NT2/D1 (cell line): ENCODE data around the gene TGFB2.

ENCODE experiments used
- DNase-seq: peaks from one replicate; pipeline ENCODE4 v3.0.0-alpha.2; 2011; ENCODE audit warnings: low read depth, low spot score
- H3K27me3 ChIP-seq: 2 replicates; pipeline ENCODE4 v1.6.0; 2011; ENCODE audit warnings: mild to moderate bottlenecking; ENCODE audit not compliant: insufficient read length, insufficient read depth
- H3K36me3 ChIP-seq: 2 replicates; pipeline ENCODE4 v1.6.1; 2011; ENCODE audit warnings: mild to moderate bottlenecking, low read length, mixed read lengths; ENCODE audit not compliant: insufficient read depth, insufficient read length
- H3K4me1 ChIP-seq: 2 replicates; pipeline ENCODE4 v1.5.1; 2011; ENCODE audit not compliant: insufficient read depth, insufficient read length
- H3K4me3 ChIP-seq: 2 replicates; pipeline ENCODE4 v1.5.1; 2011; ENCODE audit warnings: low read depth; ENCODE audit not compliant: insufficient read length
- H3K9ac ChIP-seq: 2 replicates; pipeline ENCODE4 v1.6.0; 2011; ENCODE audit warnings: low read depth; ENCODE audit not compliant: insufficient read length
- H3K9me3 ChIP-seq: 2 replicates; pipeline ENCODE4 v1.5.1; 2011; ENCODE audit warnings: mild to moderate bottlenecking, low read length; ENCODE audit not compliant: insufficient read depth
- SUZ12 ChIP-seq: IDR thresholded peaks from 2 replicates; pipeline ENCODE4 v1.6.1; 2011; ENCODE audit not compliant: insufficient read length, insufficient read depth; ENCODE audit errors: extremely low read depth
- YY1 ChIP-seq: IDR thresholded peaks from 2 replicates; pipeline ENCODE4 v1.6.1; 2011; ENCODE audit not compliant: insufficient read length, insufficient read depth
- ZNF274 ChIP-seq: IDR thresholded peaks from 2 replicates; pipeline ENCODE4 v1.6.1; 2011; ENCODE audit warnings: mild to moderate bottlenecking, low read depth, low read length

The TGFB2 gene

DNA sequence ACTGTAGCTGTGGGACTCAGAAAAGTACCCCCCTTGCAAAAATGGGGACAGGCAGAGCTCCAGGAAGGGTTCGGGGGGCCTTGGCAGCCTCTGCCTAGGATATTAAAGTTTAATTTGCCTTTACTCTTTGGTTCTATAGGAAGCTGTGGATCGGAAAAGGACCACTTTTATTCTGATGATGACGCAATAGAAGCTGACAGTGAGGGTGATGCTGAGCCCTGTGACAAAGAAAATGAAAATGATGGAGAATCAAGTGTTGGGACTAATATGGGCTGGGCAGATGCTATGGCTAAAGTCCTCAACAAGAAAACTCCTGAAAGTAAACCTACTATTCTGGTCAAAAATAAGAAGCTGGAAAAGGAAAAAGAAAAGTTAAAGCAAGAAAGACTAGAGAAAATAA is 43.0 kb upstream of the TGFB2 start:
- no peaks in the 10 kb centered on the region for H3K4me1 ChIP-seq

DNA sequence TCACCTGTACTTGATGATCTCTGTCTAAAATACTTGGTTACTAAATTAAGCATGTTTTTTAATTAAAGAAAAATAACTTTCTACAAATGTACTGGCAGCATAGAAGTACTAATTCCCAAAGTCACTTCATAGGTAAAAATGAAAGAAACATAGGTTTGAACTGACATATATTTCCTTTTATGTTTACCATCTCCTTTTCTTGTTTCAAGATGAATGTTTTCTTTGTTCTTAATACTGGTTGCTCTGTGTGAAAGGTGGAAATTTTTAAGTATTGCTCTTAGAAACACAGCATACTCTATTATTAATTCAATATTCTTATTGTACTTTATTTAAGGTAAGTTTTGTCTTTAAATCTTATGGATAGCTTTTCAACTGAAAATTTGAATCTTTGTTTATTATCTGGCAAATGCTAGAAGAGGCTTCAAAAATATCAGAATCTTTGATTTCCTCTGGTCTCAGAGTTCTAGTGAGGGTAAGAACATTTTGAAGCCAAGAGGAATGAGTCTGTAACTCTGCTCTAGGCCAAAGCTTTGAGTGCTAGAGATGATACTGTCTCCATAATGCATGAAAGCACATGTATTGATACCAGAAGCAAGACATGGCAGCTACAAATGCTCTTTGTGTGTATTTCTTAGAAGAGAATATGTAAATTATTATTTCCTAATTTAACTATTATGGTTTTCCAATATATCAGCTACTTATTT is 41.8 kb upstream of the TGFB2 start:
- H3K36me3 ChIP-seq: peaks cover 50% of the 10 kb centered on the region
- TF ChIP-seq ZNF274 (no peak), YY1 (no peak)
- no peak overlapping the region for H3K9ac ChIP-seq
- no peak for DNase-seq
- no peaks in the 10 kb centered on the region for H3K27me3 ChIP-seq
- no peaks in the 10 kb centered on the region for H3K4me1 ChIP-seq
- H3K9me3 ChIP-seq: no peaks in the 10 kb centered on the region
- H3K4me3 ChIP-seq: no peak overlapping the region

More for the DNA sequence above, 43.0 kb upstream of the TGFB2 start:
- no peak overlapping the region for H3K9ac ChIP-seq
- H3K36me3 ChIP-seq: peaks cover 41% of the 10 kb centered on the region
- H3K27me3 ChIP-seq: no peaks in the 10 kb centered on the region
- DNase-seq: no peak
- H3K9me3 ChIP-seq: no peaks in the 10 kb centered on the region
- TF ChIP-seq YY1 (no peak), SUZ12 (no peak), ZNF274 (no peak)
- no peak overlapping the region for H3K4me3 ChIP-seq

DNA sequence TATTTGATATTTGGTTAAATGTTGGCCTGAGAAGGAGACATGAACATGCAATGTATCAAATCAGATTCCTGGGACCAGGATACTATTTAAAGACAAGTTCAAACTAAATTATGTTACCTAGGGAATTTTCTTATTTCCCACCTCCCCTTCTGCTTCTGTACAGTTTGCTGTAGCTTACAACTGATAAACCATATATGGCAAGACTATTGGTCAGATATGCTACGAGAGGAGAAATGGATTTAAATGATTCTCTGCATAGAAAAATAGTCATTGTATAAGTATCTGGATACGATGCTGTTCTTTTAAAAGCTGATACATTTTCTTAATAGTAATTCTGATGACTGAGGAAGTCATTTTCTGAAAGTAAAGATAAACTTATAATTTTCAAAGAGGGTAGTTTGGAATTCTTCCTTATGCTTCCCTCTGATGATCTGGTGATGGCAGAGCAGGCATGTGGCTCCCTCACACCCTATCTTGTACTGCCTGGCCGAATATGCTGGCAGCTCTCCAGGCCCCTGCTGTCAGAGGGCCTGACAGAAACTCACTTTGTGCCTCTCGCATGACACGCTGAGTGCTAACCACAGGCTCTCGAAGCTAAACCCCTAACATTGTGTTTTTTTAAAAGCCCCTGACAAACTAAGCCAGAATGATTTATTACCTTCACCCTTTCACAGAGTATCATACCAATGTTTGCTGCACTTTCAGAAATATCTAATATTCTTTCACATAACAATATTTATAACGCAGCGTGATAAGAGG is 40.7 kb upstream of the TGFB2 start:
- H3K4me3 ChIP-seq: no peak overlapping the region
- no peaks in the 10 kb centered on the region for H3K27me3 ChIP-seq
- no peaks in the 10 kb centered on the region for H3K9me3 ChIP-seq
- TF ChIP-seq ZNF274 (no peak), SUZ12 (no peak), YY1 (no peak)
- DNase-seq: no peak
- no peaks in the 10 kb centered on the region for H3K4me1 ChIP-seq
- H3K36me3 ChIP-seq: peaks cover 56% of the 10 kb centered on the region
- H3K9ac ChIP-seq: no peak overlapping the region

DNA sequence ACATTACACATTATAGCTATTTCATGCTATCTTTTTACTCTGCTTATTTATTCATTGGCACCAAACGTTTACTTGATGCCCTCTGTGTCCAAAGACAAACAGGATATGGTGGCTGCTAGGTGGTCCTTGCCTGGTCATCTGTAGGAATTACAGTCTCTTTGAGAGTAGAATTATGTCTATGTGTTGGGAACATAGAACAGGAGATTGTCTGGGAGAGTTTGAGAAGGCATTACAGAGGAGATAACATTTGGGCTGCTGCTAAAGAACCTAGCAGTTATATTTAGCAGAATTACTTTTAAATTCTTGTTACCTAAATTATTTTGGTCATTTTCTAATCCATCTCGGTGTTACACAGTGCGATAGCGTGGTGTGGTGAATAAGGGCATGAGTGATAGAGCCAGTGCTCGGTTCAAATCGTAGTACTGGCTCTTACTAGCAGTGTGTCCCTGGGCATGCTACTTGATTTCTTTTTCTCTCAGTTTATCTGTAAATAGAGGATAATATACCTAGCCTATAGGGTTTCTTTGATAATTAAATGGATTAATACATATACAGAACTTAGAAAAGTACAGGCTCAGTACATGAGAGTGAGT is 39.6 kb upstream of the TGFB2 start:
- Histone ChIP-seq H3K4me3 (no peak overlapping the region), H3K36me3 (peaks cover 63% of the 10 kb centered on the region), H3K9me3 (no peaks in the 10 kb centered on the region), H3K27me3 (no peaks in the 10 kb centered on the region), H3K4me1 (no peaks in the 10 kb centered on the region), H3K9ac (no peak overlapping the region)
- TF ChIP-seq SUZ12 (no peak), YY1 (no peak), ZNF274 (no peak)
- no peak for DNase-seq

DNA sequence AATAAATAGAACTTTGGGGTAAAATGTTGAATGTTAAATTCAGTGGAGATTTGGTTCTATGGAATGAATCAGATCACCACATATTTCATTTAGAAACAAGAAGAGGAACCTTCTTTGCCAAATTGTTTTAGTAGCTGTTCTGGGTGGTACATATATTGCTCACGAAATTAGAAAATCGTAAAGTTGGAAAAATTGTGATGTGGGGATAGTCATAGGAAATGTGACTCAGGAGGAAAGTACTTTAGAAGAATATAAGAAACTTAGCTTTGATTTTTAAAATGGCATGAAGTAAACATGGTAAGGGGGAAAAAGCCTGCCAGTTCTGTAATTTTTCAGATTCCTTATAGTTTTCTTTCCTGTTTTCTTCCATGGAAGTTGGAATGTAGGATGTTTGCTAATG is 32.6 kb upstream of the TGFB2 start:
- Histone ChIP-seq H3K27me3 (no peaks in the 10 kb centered on the region), H3K36me3 (peaks cover 38% of the 10 kb centered on the region), H3K9me3 (no peaks in the 10 kb centered on the region), H3K4me1 (no peaks in the 10 kb centered on the region), H3K4me3 (no peak overlapping the region), H3K9ac (no peak overlapping the region)
- no peak for DNase-seq
- TF ChIP-seq SUZ12: no peak

DNA sequence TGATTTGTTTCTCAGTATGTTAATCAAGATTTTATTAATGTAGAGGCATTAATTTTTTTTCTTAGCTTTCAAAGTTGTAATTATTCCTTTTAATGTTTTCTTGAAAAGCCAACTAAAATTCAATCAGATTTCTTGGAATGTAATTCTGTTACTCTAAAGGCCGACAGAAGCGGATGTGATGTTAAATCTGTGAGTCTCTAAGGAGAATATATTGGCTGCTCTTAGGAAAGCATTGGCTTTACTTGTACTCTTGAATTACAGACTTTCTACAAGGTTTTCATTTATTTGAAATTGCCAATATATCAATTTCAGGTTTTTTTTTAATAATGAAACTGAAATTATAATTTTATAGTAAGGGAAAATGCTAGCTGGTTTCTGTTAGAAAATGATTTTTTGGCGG is 30.8 kb upstream of the TGFB2 start:
- H3K36me3 ChIP-seq: peaks cover 26% of the 10 kb centered on the region
- no peaks in the 10 kb centered on the region for H3K9me3 ChIP-seq
- no peak for DNase-seq
- no peak overlapping the region for H3K4me3 ChIP-seq
- H3K4me1 ChIP-seq: no peaks in the 10 kb centered on the region
- no peak overlapping the region for H3K9ac ChIP-seq
- H3K27me3 ChIP-seq: no peaks in the 10 kb centered on the region
- TF ChIP-seq ZNF274 (no peak), SUZ12 (no peak), YY1 (no peak)

DNA sequence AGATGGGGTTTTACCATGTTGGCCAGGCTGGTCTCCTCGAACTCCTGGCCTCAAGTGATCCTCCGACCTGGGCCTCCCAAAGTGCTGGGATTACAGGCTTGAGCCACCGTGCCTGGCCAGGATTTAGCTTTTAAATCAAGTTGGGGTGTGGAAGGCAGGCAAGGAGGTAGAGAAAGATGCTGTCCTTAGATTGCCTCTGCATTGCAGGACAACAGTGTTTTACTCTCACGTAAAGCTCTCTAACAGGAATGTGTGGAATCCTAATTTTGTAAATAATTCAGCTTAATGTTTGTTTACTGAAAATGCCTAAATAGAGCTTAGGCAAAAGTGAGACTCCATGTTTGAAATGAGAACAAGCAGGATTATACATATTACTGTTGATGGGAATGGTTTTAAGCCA is 29.5 kb upstream of the TGFB2 start:
- Histone ChIP-seq H3K4me3 (no peak overlapping the region), H3K27me3 (no peaks in the 10 kb centered on the region), H3K4me1 (no peaks in the 10 kb centered on the region), H3K9ac (no peak overlapping the region), H3K36me3 (peaks cover 18% of the 10 kb centered on the region), H3K9me3 (no peaks in the 10 kb centered on the region)
- TF ChIP-seq YY1 (no peak), ZNF274 (no peak), SUZ12 (no peak)
- DNase-seq: no peak
